ENCODE measurements around the gene S1PR5. TPM values are rescaled to one million over a fixed set of nuclear protein-coding genes. Genes with fewer than 3 reads are reported as not detected.

S1PR5 gene
- total and polyA plus RNA-seq, 9 of the 15 experiments (the other 6 are each of a cell fraction or from before 2014, with no cell fraction given) = 0.03 to 0.54 (median 0.35) TPM; not detected in 4

DNA sequence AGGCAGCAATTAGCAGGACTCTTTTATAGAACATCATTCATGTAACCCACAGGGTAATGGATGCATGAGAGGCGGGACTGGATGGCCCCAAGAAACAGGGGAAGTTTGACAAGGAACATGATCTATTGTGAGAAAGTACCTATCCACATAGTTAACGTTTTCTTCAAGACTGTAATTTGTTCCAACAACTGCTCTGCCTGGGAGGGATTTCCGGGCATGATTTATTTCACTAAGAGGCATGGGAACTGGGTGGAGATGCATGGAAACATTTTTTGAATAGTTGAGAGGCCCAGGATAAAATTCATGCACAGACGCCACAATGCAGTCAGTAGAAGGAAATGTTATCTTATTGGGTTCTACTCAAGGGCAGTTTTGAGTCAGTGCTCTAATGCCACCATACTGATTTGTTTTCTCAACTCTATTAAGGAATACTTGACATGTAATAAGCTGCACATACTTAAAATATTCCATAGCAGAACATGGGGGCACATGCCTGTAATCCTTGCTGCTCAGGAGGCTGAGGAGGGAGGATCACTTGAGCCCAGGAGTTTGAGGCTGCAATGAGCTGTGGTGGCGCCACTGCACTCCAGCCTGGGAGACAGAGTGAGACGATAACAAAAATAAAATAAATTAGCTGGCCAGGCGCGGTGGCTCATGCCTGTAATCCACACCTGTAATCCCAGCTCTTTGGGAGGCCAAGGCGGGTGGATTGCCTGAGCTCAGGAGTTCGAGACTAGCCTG lies 16.6 kb upstream of the S1PR5 start (continued):
- TF ChIP-seq, protein P1, sequence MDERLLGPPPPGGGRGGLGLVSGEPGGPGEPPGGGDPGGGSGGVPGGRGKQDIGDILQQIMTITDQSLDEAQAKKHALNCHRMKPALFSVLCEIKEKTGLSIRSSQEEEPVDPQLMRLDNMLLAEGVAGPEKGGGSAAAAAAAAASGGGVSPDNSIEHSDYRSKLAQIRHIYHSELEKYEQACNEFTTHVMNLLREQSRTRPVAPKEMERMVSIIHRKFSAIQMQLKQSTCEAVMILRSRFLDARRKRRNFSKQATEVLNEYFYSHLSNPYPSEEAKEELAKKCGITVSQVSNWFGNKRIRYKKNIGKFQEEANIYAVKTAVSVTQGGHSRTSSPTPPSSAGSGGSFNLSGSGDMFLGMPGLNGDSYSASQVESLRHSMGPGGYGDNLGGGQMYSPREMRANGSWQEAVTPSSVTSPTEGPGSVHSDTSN (CRISPR knock-in tag; IDR thresholded peaks at IDR 0.05; ENCODE audit: low read depth) = no peak
- TF ChIP-seq, protein P1 (tag; conservative IDR thresholded peaks at IDR 0.05; ENCODE audit: low read depth) = 0 out of 2 replicates have a peak, but pooled peaks have one; percentile 29
- TF ChIP-seq, protein P2, sequence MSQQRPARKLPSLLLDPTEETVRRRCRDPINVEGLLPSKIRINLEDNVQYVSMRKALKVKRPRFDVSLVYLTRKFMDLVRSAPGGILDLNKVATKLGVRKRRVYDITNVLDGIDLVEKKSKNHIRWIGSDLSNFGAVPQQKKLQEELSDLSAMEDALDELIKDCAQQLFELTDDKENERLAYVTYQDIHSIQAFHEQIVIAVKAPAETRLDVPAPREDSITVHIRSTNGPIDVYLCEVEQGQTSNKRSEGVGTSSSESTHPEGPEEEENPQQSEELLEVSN (IDR thresholded peaks at IDR 0.05; ENCODE audit: borderline replicate concordance in 1 of 2, extremely low read depth in 1 of 2, insufficient read depth in 1 of 2, insufficient read length in 1 of 2, low read depth in 1 of 2, low read length in 1 of 2, poor library complexity in 1 of 2, severe bottlenecking in 1 of 2) = no peak
- TF ChIP-seq, protein P3, sequence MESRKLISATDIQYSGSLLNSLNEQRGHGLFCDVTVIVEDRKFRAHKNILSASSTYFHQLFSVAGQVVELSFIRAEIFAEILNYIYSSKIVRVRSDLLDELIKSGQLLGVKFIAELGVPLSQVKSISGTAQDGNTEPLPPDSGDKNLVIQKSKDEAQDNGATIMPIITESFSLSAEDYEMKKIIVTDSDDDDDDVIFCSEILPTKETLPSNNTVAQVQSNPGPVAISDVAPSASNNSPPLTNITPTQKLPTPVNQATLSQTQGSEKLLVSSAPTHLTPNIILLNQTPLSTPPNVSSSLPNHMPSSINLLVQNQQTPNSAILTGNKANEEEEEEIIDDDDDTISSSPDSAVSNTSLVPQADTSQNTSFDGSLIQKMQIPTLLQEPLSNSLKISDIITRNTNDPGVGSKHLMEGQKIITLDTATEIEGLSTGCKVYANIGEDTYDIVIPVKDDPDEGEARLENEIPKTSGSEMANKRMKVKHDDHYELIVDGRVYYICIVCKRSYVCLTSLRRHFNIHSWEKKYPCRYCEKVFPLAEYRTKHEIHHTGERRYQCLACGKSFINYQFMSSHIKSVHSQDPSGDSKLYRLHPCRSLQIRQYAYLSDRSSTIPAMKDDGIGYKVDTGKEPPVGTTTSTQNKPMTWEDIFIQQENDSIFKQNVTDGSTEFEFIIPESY (CRISPR knock-in tag; IDR thresholded peaks at IDR 0.05) = peak; percentile 77; the same call in 1 of the 2 replicates
- TF ChIP-seq, protein P4, sequence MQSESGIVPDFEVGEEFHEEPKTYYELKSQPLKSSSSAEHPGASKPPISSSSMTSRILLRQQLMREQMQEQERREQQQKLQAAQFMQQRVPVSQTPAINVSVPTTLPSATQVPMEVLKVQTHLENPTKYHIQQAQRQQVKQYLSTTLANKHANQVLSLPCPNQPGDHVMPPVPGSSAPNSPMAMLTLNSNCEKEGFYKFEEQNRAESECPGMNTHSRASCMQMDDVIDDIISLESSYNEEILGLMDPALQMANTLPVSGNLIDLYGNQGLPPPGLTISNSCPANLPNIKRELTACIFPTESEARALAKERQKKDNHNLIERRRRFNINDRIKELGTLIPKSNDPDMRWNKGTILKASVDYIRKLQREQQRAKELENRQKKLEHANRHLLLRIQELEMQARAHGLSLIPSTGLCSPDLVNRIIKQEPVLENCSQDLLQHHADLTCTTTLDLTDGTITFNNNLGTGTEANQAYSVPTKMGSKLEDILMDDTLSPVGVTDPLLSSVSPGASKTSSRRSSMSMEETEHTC (IDR thresholded peaks at IDR 0.05) = no peak
- TF ChIP-seq ZNF778 (CRISPR knock-in tag; IDR thresholded peaks at IDR 0.05) (no peak), ZNF316 (IDR thresholded peaks at IDR 0.05) (no peak)

Data from K562 (cell line).